ENCODE data around the gene RSF1.

GRCh38 chr11:77724636-77725035 is 95.9 kb downstream of the RSF1 start:
- TF ChIP-seq POLR2A (IDR thresholded peaks at IDR 0.05; ENCODE audit: low read length) (no peak), GATA1 (IDR thresholded peaks at IDR 0.05; ENCODE audit: low read depth, low read length) (no peak)

Data from erythroblast (primary cell).